HG02642 (cell line): ENCODE measurements around the gene MTERF1.
"Not testable (repeated sequence)": the region's sequence is repeated elsewhere in the genome, so short reads cannot be mapped to it uniquely, and the experiment has no call there.

ENCODE experiments used
- ATAC-seq: cut with Tn5 transposase; IDR thresholded peaks from one replicate; pipeline ENCODE4 v1.9.1; 2021; ENCODE audit warnings: mild to moderate bottlenecking; ENCODE audit not compliant: unreplicated experiment, poor library complexity

MTERF1 gene

GRCh38 chr7:91880413-91881241, at the start of gene MTERF1:
MTERF1 (minus strand) TSS chr7:91880702; CDS start chr7:91880083, 619 bp downstream.
- ATAC-seq, result peak; percentile 99

DNA sequence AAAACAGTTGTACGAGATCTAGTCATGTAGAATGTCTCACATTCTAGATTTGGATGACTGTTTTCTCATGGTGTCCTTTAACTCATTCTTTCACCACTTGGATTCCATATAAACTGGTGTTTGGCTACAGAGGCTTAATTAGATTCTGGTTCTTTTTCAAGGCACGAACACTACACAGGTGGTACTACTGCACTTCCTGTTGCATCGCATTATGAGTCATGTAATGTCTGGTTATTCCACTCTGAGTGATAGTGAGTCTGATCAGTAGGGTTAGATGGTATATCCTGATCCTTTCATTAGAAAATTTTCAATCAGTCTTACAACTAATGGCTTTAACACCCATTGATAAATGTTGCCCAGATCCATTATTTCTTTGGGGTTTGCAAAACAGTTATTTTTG, 49.0 kb upstream of the MTERF1 start:
- no peak for ATAC-seq

DNA sequence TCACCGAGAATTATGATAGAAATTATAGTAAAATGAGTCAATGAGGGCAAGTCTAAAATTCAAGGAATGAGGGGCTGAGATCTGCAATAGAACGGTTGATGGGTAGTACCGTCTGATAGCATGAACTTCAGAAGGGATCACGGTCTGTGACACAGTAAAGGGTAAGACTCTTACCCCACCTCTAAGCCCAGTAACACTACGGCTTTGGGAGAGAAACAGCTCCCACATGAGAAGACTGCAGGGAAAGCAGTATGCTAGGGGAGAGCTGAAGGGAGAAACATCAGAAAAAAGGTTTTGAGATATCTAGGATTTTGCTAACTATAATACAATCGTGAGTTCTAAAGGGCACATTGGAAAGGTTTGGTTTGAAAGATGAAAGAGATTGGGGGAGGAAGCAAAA, 47.4 kb upstream of the MTERF1 start:
- ATAC-seq, result no peak

GRCh38 chr7:91922857-91923256, 42.4 kb upstream of the MTERF1 start:
- no peak for ATAC-seq

DNA sequence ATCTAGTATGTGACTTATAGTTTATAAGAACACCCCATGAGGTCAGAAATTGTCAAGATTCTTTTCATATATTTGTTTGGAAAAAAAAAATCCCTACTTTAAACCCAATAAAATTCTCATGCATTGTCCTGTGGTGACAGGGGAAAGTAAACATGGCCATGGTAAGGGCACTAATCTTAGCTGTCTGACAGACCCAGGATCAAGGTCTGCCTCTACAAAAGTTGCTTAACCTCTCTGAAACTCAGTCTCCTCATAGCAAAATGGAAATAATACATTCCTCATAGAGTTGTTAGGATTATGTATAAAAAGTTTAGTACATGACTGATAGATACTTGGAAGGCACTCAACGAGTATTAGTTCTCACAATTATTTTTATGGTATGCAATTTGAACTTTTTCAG, 37.9 kb upstream of the MTERF1 start:
- ATAC-seq, result no peak

- no peak for ATAC-seq
Measured at GRCh38 chr7:91916051-91916440, 35.5 kb upstream of the MTERF1 start.

- ATAC-seq, result no peak
Measured at GRCh38 chr7:91915401-91916050, 35.0 kb upstream of the MTERF1 start.

DNA sequence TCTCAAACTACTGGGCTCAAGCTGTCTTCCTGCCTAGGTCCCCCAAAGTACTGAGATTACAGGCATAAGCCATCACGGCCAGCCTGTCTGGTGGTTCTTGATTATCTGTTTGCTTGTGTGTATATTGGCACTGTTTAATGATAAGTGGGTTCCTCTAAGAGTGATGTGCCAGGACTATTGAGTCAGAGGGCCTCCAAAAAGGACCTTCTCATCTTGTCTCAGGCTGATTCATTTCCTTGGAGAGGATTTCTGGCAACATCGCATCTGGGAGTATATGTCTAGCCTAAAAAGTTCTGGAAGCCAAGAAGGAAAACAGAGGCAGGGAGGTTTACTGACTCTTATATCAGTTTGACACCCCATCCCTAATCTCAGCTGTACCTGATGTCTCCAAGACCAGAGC, 33.1 kb upstream of the MTERF1 start:
- ATAC-seq, result no peak

DNA sequence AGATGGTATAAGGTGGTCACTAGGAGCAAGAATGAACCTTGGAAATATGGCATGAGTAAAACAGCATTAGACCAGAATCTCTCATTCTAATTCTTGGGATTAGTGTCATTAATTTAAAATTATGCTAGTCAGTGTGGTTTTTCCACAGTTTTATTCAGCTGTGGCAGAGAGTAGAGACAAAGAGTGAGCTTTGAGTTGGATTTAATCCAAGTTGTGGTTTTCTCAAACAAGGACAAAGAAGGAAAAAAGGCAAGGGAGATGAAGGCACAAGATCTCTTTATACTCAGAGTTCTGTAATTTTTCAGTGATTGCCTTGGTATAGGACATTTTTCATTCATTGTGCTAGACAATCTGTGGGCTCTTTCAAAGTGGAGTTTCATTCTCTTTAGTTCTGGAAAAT, 32.0 kb upstream of the MTERF1 start:
- ATAC-seq, result no peak

GRCh38 chr7:91911121-91911520, 30.6 kb upstream of the MTERF1 start:
- no peak for ATAC-seq

DNA sequence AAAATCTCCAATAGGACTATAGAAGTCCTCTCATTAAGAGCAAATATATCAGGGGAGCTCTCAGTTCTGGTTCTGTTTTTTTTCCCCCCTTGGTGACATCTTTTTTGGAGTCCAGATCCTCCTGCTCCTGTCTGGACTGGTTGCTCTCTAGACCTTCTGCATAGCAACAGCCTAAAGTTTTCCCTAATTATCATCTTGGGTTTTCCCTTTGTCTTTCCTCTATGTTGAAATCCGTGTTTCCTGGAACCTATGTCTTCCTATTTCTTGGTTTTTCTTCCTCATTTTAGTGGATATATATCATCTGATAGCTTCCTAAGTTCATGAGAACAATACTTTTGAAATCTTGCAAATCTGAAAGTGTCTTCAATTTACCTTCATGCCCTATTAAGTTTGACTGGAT, 29.7 kb upstream of the MTERF1 start:
- ATAC-seq, result no peak

GRCh38 chr7:91899563-91899962, 19.1 kb upstream of the MTERF1 start:
- no peak for ATAC-seq

GRCh38 chr7:91898240-91898992, 17.9 kb upstream of the MTERF1 start:
- no peak for ATAC-seq

DNA sequence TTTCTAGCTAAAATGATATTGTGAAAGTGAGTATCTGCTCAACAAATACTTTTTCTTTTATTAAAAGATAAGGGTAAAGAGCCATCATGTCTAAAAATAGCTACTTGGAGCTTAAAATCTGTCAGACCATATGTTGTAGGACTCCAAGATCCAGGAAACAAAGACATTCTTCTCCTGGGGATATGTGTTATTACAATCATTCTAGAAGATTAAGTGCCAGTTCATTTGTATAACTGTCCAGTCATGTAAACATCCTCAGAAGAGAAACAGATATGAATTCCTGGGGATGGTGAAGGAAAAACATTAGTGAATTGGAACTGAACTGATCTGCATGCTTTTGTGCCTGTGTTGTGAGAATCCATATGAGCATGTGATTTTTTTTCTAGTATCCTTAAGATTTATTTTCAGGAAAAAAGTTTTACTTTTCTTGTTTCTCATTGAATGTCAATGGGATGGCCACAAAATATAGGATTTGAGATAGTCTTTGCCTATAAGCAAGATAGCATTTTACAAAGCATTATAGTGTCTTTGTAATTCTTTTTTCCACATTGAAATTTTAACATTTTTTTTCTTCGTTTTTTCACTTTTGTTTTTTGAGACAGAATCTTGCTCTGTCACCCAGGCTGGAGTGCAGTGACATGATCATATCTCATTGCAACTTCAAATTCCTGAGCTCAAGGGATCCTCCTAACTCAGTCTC, 14.4 kb upstream of the MTERF1 start:
- no peak for ATAC-seq

DNA sequence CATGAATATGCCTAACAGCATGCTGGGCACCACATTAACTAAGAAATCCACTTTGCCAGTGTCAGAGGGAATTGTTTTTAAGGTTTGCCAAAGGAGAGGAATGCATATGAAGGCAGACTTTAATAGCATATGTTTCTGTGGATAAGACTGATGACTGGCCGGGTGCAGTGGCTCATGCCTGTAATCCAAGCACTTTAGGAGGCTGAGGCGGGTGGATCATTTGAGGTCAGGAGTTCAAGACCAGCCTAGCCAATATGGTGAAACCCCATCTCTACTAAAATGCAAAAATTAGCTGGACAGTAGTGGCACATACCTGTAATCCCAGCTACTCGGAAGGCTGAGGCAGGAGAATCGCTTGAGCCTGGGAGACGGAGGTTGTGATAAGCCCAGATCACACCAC, 13.2 kb upstream of the MTERF1 start:
- not testable (repeated sequence) for ATAC-seq

- ATAC-seq, result no peak
Measured at GRCh38 chr7:91892821-91893340, 12.4 kb upstream of the MTERF1 start.

DNA sequence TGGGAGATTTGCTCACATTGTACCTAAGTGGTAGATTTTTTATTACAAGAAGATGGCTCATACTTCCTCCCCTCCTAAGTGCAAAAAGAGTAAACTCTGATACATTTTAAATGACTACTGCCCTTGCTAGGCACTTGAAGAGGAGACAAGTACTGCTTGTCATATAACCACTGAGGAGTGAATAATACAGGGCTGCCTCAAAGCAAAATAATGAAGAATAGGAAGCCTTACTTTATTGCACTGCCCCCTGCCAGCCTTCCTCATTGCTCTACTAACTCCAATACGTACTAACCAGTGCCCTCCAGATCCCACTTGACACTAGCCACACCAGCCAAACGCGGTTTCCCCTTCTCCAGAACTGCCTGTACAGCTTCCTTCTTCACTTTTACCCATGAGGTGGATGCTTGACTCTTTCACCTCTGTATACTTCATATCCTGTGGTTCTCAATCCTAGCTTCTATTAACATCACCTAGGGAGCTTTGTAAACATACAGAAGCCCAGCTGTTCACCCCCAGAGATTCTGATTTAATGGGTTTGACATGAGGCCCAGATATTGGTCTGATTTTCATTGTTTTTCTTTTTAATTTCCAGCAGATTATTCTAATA, 11.7 kb upstream of the MTERF1 start:
- no peak for ATAC-seq

- ATAC-seq, result not testable (repeated sequence)
Measured at GRCh38 chr7:91888271-91889175, 8.0 kb upstream of the MTERF1 start.
